DMS53 (cell line): ENCODE results near the gene MMAB.

ENCODE experiments used
- DNase-seq: peaks from one replicate; lab custom pipeline; 2025; lab: John Stamatoyannopoulos, UW

MMAB gene

DNA sequence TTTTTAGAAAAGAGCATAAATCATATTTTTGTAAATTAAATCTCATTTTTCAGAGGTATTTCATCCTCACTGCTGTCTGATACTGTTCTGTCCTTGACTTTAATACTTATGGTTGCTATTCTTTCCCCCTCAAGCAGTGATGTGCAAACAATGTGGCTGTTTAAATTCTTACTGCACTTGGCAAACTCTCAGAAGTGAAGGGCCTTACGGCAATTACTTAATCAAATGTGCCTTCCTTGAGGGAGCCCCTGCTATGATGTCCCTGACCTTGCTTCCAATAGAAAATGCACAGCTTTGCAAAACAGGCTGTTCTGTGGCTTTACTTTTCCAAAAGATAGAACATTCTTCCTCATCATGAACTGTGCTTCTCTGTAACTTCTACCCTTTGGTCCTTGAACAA, 60.7 kb downstream of the MMAB start:
- no peak for DNase-seq

DNA sequence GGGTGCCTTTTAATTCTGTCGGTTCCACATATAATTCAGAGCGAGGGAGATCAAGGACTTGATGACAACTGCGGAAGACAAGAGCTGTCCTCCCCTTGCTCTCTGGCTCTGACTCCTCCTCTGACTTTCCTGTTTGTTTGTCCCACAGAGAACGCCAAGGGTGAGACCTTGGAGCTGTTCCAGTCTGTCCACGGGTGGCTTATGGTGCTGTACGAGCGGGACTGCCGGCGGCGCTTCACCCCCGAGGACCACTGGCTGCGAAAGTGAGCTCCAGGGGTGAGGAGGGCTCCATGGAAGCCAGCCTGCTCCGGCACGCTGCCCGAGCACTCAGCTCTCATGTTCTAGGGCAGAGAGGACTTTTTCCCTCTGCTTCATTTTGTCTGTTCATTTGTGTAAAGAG, 63.1 kb downstream of the MMAB start:
- no peak for DNase-seq

DNA sequence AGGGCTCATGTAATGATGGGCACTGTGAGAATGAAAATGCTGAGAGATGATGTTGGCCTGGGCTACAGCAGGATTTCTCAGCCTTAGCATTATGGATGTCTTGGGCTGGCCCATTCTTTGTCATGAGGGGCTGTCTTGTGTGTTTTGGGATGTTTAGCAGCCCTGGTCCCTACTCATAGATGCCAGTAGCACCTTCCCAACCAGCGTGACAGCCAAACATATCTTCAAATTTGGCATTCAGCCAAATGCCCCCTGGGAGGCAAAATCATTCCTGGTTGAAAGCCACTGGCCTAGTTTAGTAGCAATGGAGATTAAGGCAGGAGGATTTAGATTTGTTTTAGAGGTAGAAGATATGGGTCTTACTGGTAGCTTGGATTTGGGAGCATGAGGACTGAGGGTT, 69.2 kb downstream of the MMAB start:
- DNase-seq = no peak
